ENCODE measurements around the gene CTSC. TPM values are rescaled to one million over a fixed set of nuclear protein-coding genes. Genes with fewer than 3 reads are reported as not detected.

CTSC gene
- total RNA-seq, 1 experiment from 2014 or later: 250 TPM

DNA sequence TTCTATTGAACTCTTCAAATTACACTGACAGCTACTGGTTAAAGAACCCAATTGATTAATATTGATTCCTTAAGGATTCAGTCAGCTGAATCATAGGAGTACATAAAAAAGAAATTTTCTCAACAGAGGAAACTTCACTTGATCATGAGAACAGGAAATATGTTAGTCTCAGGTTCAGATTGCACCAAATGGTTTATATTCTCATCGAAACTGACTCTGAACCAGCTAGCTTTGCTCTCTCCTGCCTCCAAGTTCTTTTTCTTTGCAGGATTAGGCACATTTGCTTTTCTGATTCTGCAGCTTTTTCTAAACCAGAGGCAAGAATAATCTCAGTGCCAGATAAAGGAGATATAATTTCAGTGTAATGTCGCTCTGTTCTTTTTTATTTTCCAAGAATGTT, 33.2 kb upstream of the CTSC start:
- Histone ChIP-seq H3K27me3 (replicated peaks; ENCODE audit: control insufficient read depth, insufficient read depth, low read length) (no peaks in the 10 kb centered on the region), H3K36me3 (ENCODE audit: control insufficient read depth, insufficient read depth, low read length) (no peaks in the 10 kb centered on the region), H3K4me1 (no peaks in the 10 kb centered on the region), H3K9me3 (no peaks in the 10 kb centered on the region), H3K4me3 (ENCODE audit: low read depth, low read length) (no peak overlapping the region)
- POLR2A ChIA-PET: no interaction called here
- BruUV-seq (replicated peaks): no TSS peak
- Mint-ChIP-seq H3K9me3 (ENCODE audit: unreplicated experiment) (no peaks in the 10 kb centered on the region), H3K36me3 (ENCODE audit: insufficient read depth, unreplicated experiment) (no peaks in the 10 kb centered on the region), H3K27me3 (ENCODE audit: insufficient read depth, unreplicated experiment) (no peaks in the 10 kb centered on the region), H3K27ac (ENCODE audit: unreplicated experiment) (no peak overlapping the region), H3K4me3 (ENCODE audit: unreplicated experiment) (no peak overlapping the region), H3K4me1 (ENCODE audit: low read depth, unreplicated experiment) (peaks cover 7% of the 10 kb centered on the region)
- TF ChIP-seq, protein P1, sequence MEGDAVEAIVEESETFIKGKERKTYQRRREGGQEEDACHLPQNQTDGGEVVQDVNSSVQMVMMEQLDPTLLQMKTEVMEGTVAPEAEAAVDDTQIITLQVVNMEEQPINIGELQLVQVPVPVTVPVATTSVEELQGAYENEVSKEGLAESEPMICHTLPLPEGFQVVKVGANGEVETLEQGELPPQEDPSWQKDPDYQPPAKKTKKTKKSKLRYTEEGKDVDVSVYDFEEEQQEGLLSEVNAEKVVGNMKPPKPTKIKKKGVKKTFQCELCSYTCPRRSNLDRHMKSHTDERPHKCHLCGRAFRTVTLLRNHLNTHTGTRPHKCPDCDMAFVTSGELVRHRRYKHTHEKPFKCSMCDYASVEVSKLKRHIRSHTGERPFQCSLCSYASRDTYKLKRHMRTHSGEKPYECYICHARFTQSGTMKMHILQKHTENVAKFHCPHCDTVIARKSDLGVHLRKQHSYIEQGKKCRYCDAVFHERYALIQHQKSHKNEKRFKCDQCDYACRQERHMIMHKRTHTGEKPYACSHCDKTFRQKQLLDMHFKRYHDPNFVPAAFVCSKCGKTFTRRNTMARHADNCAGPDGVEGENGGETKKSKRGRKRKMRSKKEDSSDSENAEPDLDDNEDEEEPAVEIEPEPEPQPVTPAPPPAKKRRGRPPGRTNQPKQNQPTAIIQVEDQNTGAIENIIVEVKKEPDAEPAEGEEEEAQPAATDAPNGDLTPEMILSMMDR (IDR thresholded peaks at IDR 0.05; ENCODE audit: insufficient read depth in 1 of 2, low read depth in 1 of 2, low read length in 1 of 2, severe bottlenecking in 1 of 2, unreplicated experiment in 1 of 2): no peak
- no peak for DNase-seq
- CTCF ChIA-PET: no interaction called here
- intact Hi-C loops (cut with micrococcal nuclease; ENCODE audit: unreplicated experiment): no loop called here

DNA sequence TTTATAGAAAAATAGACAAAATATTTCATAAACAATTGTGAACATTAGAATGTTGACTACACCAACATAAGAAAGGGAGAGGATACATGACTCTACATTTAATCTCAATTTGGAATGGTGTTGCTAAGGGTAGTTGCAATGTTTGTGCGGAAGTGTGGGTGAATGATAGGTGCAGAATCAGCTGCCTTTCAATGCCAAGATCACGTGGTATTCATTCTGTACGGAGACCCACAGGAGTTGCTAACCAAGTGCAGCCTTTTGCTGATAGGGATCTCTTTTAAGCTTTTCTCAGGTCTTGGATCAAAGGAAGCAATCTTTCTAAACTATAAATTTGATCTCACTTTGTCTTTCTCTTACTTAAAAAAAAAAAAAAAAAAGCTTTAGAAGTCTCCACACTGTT, 29.8 kb upstream of the CTSC start:
- intact Hi-C loops (cut with micrococcal nuclease; ENCODE audit: unreplicated experiment): no loop called here
- H3K9me3 ChIP-seq: no peaks in the 10 kb centered on the region
- Mint-ChIP-seq H3K9me3 (ENCODE audit: unreplicated experiment) (no peaks in the 10 kb centered on the region), H3K4me1 (ENCODE audit: low read depth, unreplicated experiment) (peaks cover 13% of the 10 kb centered on the region), H3K27me3 (ENCODE audit: insufficient read depth, unreplicated experiment) (no peaks in the 10 kb centered on the region), H3K36me3 (ENCODE audit: insufficient read depth, unreplicated experiment) (no peaks in the 10 kb centered on the region), H3K27ac (ENCODE audit: unreplicated experiment) (no peak overlapping the region), H3K4me3 (ENCODE audit: unreplicated experiment) (no peak overlapping the region)
- TF ChIP-seq, protein P1 (IDR thresholded peaks at IDR 0.05; ENCODE audit: insufficient read depth in 1 of 2, low read depth in 1 of 2, low read length in 1 of 2, severe bottlenecking in 1 of 2, unreplicated experiment in 1 of 2): no peak
- H3K4me3 ChIP-seq (ENCODE audit: low read depth, low read length): no peak overlapping the region
- H3K4me1 ChIP-seq: no peaks in the 10 kb centered on the region
- BruUV-seq (replicated peaks): no TSS peak
- H3K27me3 ChIP-seq (replicated peaks; ENCODE audit: control insufficient read depth, insufficient read depth, low read length): no peaks in the 10 kb centered on the region
- POLR2A ChIA-PET: interaction anchor here (0.6 kb wide), 1 partner anchor 39 kb away, joined by 6 read pairs; no protein-coding TSS in a partner anchor
- no peak for DNase-seq
- CTCF ChIA-PET: no interaction called here
- H3K36me3 ChIP-seq (ENCODE audit: control insufficient read depth, insufficient read depth, low read length): no peaks in the 10 kb centered on the region

DNA sequence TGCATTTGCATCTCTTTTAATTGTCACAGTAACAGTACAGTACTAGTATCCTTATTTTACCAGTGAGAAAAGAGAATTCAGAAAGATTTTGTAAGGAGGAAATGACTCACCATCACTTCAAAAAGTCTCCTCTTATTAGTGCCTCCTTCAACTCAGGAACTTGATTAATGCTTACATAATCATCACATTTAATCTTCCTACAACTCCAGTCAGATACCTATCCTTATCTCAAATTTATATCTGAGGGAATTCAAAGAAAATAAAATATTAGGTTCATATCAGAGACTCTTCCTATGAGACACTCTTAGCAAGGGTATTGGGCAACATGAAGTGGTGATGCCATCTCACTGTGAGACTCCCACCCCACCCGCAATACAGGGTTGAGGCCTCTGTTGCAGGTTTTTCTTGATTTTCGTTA, 26.1 kb upstream of the CTSC start:
- Mint-ChIP-seq H3K4me1 (ENCODE audit: low read depth, unreplicated experiment) (peaks cover 6% of the 10 kb centered on the region), H3K36me3 (ENCODE audit: insufficient read depth, unreplicated experiment) (no peaks in the 10 kb centered on the region), H3K27me3 (ENCODE audit: insufficient read depth, unreplicated experiment) (no peaks in the 10 kb centered on the region), H3K9me3 (ENCODE audit: unreplicated experiment) (no peaks in the 10 kb centered on the region), H3K4me3 (ENCODE audit: unreplicated experiment) (no peak overlapping the region), H3K27ac (ENCODE audit: unreplicated experiment) (no peak overlapping the region)
- TF ChIP-seq, protein P1 (IDR thresholded peaks at IDR 0.05; ENCODE audit: insufficient read depth in 1 of 2, low read depth in 1 of 2, low read length in 1 of 2, severe bottlenecking in 1 of 2, unreplicated experiment in 1 of 2): no peak
- H3K36me3 ChIP-seq (ENCODE audit: control insufficient read depth, insufficient read depth, low read length): no peaks in the 10 kb centered on the region
- DNase-seq: no peak
- no TSS peak for BruUV-seq (replicated peaks)
- intact Hi-C loops (cut with micrococcal nuclease; ENCODE audit: unreplicated experiment): loop anchor here (1.0 kb wide), 1 partner anchor 13 kb away; no protein-coding TSS in a partner anchor
- CTCF ChIA-PET: no interaction called here
- POLR2A ChIA-PET: no interaction called here
- no peaks in the 10 kb centered on the region for H3K9me3 ChIP-seq
- H3K4me3 ChIP-seq (ENCODE audit: low read depth, low read length): no peak overlapping the region
- H3K4me1 ChIP-seq: no peaks in the 10 kb centered on the region
- H3K27me3 ChIP-seq (replicated peaks; ENCODE audit: control insufficient read depth, insufficient read depth, low read length): no peaks in the 10 kb centered on the region

All from Caco-2 (cell line).